Omental fat pad (tissue), 4 donors: Measurements from ENCODE around the gene ZSWIM5. TPM values are rescaled to one million over a fixed set of nuclear protein-coding genes. Genes with fewer than 3 reads are reported as not detected.

Experiments
- ATAC-seq: fragments of 150-250 bp; one replicate; pipeline ENCODE4 v1.9.1; 2016; ENCODE audit warnings: mild to moderate bottlenecking, moderate library complexity; ENCODE audit not compliant: low FRiP score
- DNase-seq: peaks from one replicate; pipeline ENCODE4 v3.0.0-alpha.2; 2019; ENCODE audit warnings: low spot score
- CTCF ChIP-seq, 3 donors: fragments of 450-650 bp; IDR thresholded peaks; one replicate each; pipeline ENCODE4 v1.5.1; 2016 to 2017; ENCODE audit warnings: antibody characterized with exemption in 3 of 3, mild to moderate bottlenecking in 3 of 3, moderate library complexity in 2 of 3
- total RNA-seq, 4 donors: library from RNA; depleted of rRNA; stranded (reverse); fragments of >200 nt; gene quantifications; one replicate each; pipeline ENCODE4 v1.1.0, GENCODE V29; 2016

The ZSWIM5 gene
- total RNA-seq, 4 donors from 2014 or later, result 0.48 to 1.5 (median 0.88) TPM

- no peak for TF ChIP-seq CTCF (IDR thresholded peaks at IDR 0.05)
- no peak for ATAC-seq
- DNase-seq, result no peak
Observed at GRCh38 chr1:44970317-44970716, 236.1 kb downstream of the ZSWIM5 start.

Other genes with a start within 250 kb of the ZSWIM5 start
- 10 to 100 TPM; 25.2 to 29.8 (median 26.6) TPM for gene EIF2B3, start 220.0 kb downstream of the ZSWIM5 start, total RNA-seq
- 10 to 100 TPM; 27.1 to 43.2 (median 38.1) TPM for gene HECTD3, start 195.3 kb downstream of the ZSWIM5 start, total RNA-seq
- 10 to 100 TPM; 65.6 to 79.4 (median 76.2) TPM for gene UROD, start 194.4 kb downstream of the ZSWIM5 start, total RNA-seq
- 1 to 10 TPM in 1 of 4 donors, not detected in 3; 2.0 TPM for gene HPDL, start 120.3 kb upstream of the ZSWIM5 start, total RNA-seq
- gene TOE1, start 133.6 kb upstream of the ZSWIM5 start, total RNA-seq, result 10 to 100 TPM in 1 of 4 donors, 1 to 10 TPM in 3; 6.1 to 14.3 (median 7.4) TPM
- 10 to 100 TPM; 11.5 to 28.1 (median 12.8) TPM for gene MUTYH, start 133.8 kb upstream of the ZSWIM5 start, total RNA-seq